CD4-positive, alpha-beta T cell treated with Interleukin-6 at 100 ng/mL for 8 hours (primary cell): Measurements from ENCODE around the gene MST1.

Source experiments
- DNase-seq: peaks from one replicate; pipeline ENCODE4 v3.0.0-alpha.2; 2020; ENCODE audit warnings: mixed read lengths, low spot score

Gene MST1

DNA sequence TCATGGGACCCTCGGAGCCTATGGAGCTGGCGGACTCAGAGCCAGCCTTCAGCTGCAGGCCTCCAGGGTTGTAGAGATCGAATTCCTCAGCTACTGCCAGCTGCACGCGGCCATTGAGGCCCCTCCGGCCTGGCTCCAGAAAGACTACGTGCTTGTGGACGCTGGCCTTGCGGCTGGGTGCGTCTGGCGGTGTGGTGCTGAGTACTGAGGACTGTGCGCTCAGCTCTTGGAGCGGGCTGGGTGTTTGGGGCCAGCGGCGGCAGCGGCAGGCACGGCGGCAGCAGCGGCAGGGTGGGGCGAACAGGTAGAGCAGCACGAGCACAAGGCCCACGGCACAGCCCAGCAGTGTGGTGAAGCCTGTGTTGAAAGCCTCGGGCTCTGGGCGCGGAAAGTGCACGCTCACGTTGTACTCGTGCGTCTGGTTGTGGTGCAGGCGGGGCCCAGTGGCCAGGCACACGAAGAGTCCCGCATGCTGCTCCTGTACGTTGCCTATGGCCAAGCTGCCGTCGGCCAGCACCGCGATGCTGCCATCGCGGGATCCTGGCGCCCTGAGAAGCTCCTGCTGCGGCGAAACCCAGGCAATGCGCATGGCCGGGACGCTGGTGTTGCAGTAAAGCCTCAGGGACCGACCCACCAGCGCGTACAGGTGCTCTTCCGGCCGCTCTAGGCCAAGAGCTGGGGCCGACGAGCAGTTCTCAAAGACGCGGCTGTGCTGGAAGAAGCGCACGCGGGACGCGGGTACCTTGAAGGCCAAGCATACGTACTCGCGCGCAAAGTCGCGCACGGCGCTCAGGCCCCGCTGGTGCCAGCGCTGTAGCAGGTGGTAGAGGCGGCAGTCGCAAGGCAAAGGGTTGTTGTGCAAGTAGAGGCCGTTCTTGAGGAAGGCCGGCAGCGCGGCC is 28.9 kb upstream of the MST1 start:
- DNase-seq, result no peak

DNA sequence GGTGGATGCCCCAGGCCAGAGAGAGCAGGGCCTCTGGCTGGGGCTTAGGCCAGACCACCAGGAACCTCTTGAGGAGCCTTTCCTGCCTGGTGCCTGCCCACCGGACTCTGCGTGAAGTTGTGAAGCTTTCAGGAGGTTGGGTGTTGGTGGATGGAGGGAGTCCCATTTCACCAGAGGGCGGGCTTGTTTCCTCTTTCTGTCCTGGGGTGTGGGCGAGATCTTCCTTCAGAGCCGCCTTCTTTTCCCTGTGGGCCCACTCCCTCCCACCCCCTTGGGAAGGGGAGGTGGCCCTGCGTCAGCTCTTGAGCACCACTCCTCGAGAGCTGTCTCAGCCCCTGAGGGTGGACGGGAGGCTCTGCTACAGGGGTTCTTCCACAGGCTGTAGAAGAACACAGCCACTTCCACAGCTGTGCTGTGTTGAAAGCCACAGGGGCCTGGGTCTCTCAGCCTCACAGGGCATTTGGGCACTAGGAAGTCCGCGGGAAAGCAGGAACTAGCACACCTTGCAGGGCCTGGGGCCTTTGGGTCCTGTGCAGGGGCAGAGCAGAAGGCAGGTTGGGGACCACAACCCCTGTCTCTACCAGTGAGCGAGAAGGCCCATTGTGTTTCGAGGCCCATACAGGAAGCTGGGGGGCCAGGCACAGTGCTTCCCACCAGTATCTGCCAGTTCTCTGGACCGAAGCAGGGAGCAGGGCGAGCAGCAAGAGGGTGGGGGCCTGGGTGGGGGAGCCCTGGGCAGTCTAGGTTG is 28.1 kb upstream of the MST1 start:
- DNase-seq, result no peak

DNA sequence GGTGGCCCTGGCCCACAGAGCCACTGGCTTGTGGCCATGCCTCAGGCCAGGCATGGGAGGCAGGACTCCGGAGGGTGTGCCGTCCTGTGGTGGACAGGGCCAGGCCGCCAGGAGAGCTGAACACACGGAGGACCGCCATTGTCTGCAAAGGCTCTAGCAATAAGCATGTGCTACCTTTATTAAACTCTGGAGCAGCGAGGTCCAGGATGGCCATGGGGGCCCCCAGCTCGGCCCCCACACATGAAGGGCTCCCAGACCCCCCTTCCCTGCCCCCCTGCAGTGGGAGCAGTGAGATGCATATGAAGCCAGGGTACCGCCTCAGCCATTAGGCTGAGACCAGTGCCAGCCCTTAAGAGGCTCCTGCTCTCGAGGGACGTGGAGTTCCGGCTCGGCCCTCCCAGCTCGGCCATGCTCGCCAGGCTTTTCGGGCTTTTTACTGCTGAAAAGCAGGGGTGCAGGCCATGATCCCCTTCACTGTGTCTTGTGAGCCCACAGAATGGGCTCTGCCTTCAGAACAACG is 27.5 kb upstream of the MST1 start:
- no peak for DNase-seq

DNA sequence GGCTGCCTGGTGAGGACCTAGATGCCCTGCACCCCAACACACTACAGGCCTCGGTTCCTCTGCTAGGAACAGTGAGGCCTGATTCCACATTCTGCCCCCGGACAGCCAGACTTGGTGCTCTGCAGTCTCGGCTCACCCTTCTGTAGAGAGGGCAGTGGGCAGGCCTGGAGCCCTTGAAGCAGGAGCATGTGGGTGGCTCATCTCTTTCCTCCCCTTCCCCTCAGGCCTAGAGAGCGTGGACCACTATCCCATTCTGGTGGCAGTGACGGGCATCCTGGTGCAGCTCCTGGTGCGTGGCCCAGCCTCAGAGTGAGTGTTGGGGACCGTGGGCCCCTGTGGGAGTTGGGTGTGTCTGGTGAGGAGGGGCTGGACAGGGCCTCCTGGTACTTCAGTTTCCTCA is 26.9 kb upstream of the MST1 start:
- DNase-seq, result no peak

DNA sequence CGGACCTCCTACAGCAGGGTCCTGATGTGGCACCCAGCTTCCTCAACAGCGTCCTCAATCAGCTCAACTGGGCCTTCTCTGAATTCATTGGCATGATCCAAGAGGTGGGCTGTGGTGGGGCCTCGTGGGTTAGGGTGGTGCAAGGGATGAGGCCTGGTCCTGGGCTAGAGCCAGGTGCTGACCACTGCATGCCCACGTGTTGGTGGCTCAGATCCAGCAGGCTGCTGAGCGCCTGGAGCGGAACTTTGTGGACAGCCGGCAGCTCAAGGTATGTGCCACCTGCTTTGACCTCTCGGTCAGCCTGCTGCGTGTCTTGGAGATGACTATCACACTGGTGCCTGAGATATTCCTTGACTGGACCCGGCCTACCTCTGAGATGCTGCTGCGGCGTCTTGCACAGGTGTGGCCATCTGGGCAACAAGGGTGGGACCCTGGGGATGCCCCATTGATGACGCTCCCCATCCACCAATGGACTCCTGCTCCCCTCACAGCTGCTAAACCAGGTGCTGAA is 26.4 kb upstream of the MST1 start:
- DNase-seq, result no peak

DNA sequence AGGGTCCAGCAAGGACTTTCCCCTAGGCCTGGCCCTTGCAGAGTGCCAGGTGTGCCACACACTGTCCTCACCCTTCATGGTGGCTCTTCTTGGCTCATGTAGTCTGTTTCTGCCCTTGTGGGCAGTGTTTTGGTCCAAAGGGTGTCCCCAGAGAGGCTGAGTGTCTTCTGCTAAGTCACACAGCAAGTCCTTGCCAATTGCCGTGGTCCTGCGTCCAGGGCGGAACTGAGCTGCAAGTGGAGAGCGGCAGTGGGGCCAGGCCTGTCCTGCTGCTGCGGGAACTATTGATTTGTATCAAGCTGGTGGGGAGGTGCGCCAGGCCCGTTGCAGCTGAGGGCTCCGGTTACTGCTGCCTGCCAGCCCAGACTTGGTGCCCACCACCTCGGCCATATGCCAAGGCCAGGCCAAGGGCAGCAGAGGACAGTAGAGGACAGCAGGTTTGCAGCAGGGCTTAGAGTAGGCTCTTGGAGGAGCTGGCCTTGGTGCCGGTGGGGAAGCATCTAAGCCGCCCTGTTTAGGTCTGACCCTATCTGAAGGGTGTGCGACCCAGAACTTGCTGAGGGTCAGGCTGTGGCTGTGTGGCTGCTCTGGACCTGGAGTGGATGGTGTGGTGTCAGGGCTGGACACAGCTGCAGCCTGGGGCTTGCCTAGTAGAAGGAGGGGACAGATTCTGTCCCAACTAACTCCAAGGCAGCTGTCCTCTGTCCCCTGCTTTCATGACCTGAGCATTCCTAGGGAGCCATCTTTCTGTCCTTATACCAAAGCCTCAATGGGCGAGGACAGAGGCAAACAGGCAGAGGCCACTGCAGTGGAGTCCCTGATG is 25.7 kb upstream of the MST1 start:
- no peak for DNase-seq

DNA sequence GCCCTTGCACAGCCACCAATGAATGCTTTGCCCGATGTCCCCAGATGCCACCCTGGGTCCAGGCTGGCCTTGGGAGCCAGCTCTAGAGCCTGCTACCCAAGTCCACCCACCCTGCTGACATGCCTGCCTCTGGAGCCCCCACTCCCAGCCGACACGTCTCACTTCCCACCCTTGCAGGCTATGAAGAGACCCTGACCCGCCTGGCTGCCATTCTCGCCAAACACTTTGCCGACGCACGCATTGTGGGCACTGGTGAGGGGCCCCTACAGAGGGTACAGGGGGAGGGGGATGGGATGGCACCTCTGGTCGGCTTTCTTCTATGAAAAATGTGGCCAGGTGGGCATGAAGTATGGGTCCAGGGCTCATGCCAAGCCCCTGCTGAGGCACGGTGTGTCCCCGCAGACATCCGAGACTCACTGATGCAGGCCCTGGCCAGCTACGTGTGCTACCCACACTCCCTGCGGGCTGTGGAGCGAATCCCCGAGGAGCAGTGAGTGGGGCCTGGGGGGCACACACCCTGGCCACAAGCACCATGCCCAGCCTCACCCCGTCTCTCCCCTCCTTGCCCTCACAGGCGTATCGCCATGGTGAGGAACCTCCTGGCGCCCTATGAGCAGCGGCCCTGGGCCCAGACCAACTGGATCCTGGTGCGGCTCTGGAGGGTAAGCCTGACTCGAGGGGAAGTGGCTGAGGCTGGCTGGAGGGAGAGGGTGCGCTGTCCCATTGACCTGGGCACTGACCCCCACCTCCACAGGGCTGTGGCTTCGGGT is 24.2 kb upstream of the MST1 start:
- no peak for DNase-seq

DNA sequence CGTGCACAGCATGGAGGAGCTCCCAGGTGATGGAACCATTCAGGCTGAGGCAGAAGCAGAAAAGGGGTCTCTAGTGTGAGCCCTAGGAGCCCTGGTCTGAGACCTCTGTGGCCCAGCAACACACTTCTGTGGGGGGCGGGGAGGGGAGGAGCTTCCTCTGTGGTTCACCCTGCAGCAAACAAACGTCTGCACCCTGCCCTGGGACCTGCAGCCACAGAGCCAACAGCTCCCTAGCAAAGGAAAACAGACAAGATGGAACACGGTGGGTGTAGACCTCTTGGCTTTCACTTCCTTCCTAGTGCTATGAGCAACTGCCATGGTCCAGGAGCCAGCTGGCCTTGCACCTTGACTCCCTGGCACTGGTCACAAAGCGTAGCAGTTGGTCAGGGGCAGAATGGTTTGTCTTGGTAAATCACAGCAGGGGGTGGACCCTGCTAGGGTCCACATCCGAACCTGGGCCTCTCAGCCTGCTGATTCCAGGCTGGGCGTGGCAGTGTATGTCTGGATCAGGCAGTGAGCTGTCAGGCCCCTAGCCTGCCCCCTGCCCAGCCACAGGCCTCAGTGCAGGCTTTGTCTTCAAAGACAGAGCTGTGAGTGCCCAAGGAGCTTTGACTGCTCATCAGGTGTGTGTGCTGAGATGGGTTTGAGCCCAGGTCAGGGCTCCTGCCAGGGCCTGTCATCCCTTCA is 23.5 kb upstream of the MST1 start:
- DNase-seq, result no peak

DNA sequence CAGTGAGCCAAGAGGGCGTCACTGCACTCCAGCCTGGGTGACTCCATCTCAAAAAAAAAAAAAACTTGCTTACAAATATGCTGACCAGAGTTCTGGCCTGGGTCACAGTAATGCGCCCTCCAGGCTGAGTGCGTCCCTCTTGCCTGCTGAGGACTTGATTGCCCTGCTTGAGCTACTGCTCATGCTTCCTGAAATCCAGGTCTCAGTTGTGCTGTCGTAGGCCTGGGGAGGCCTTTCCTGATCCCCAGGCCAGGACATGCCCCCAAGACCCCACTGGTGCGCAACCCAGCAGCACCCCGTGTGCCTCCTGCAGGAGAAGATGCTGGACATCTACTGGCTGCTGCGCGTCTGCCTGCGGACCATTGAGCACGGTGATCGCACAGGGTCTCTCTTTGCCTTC is 22.9 kb upstream of the MST1 start:
- DNase-seq, result no peak

DNA sequence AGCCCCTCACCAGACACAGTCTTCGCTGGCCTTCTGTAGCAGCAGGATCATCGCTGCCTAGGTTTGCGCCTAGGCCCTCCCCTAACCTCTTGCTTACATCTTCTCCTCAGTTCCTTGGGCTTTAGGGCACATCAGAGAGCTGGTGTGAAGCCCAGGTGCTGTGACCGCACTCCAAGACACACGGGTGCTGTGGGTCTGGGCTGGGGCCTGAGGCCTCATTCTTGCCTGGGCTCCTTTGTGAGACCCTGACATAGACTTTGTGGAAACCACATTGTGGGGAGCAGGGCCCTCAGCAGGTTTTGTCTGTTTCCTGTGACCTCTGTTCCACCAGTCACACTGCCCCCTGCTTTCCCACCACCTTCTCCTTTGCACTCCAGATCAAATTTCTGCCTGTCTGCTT is 22.2 kb upstream of the MST1 start:
- no peak for DNase-seq

DNA sequence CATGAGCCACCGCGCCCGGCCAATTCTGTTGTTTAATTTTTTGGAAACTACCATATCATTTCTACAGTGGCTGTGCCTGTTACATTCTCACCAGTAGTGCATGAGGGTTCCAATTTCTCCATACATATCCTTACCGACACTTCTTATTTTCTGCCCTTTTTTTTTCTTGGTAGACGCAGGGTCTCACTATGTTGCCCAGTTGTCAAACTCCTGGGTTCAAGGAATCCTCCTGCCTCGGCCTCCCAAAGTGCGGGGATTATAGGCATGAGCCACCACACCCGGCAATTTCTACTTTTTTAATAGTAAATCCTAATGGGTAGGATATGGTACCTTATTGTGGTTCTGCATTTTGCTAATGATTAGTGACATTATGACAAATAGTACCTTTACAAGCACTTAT is 20.6 kb upstream of the MST1 start:
- no peak for DNase-seq

DNA sequence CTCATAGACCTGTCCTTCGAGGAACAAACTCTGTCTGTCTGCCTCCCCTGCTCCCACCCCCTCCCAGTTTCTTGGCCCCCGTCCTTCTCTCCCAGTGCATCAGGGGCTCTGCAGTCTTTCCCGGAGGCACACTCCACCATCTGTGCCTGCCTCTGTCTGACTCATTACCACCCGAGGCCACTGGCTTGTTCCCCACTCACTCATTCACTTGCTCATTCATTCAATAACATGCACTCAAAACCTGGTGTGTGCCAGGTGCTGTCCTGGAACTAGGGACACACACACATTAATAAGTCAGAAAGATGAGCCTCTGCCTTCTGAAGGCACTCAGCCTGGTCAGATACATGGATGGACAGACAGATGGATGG is 17.8 kb upstream of the MST1 start:
- no peak for DNase-seq

DNA sequence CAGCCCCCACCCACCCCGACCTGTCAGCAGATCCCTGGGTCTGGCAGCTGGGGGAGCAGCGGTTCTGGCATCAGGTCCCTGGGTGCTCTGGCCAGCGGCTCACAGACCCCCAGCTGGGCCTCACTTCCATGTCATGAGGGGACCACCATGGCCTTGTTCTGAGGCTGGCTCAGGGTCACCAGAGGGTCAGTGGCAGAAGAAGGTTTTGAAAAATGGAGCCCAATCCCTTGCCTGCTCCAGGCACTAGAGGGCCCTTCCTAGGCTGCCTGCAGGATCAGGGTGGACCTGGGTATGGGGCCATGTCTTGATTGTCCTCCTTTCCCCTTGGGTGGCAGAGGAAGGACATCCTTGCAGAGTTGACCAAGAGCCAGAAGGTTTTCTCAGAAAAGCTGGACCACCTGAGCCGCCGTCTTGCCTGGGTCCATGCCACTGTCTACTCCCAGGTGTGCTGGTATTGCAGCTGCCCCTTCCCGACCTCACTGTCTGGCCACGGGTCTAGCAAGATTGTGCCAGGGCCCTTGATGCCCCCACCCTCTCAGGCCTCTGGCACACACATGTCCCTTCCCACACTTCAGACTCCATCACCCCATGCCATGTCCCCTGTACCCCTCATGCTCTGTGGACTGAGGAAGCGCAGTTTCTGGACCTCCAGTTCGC is 17.3 kb upstream of the MST1 start:
- no peak for DNase-seq

DNA sequence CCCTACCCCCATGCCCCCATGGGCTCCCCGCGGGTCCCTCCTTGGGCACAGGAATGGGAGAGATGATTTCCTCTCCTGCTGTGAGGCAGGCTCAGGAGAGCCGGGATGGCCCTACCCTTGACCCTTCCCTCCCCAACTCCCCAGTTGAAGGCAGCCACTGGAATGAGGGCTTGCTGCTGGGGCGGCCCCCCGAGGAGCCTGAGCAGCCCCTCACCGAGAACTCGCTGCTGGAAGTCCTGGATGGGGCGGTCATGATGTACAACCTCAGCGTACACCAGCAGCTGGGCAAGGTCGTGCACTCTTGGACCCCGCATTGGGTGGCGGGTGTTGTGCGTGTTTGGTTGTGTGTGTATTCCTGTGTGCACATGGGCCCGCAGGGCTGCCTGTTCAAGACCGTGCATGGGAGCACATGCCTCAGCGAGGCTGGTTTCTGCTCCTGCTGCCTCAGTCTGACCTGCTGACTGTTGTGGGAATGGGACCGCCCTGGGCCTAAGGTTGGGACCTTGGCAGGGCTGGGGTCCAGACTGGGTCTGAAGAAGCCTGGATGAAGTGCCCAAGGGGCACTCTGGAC is 16.2 kb upstream of the MST1 start:
- DNase-seq, result no peak

DNA sequence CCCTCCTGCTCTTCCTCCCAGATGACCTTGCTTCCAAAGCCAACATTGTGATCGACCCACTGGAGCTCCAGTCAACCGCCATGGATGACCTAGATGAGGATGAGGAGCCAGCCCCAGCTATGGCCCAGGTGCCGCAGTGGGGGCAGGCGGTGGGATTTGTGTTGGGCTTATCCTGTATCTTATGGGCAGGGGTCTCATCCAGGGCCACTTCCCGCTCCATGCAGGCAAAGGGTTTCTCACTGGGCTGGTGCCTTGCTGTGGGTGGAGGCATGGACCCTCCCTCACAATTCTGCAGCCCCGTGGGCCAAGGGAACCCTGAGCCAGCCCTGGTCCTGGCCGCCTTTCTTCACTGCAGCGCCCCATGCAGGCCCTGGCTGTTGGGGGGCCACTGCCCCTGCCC is 15.4 kb upstream of the MST1 start:
- DNase-seq, result no peak

DNA sequence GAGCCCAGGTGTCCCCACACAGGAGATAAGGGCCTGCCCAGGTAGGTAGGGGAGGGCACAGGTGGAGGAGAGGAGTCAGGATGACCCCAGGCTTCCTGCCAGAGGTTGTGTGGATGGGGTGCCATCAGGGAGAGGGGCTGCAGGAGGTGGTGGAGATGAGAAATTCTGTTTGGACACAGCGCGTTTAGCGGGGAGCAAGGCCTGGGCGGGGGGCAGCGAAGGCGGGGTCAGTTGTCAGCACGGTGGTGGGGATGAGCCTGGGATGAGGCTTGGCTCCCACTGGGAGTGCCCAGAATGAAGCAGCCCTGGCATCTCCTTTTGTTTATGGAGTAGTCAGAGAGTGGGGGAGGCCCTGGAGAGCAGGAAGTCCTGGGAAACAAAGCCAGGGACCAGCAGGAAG is 14.7 kb upstream of the MST1 start:
- no peak for DNase-seq

DNA sequence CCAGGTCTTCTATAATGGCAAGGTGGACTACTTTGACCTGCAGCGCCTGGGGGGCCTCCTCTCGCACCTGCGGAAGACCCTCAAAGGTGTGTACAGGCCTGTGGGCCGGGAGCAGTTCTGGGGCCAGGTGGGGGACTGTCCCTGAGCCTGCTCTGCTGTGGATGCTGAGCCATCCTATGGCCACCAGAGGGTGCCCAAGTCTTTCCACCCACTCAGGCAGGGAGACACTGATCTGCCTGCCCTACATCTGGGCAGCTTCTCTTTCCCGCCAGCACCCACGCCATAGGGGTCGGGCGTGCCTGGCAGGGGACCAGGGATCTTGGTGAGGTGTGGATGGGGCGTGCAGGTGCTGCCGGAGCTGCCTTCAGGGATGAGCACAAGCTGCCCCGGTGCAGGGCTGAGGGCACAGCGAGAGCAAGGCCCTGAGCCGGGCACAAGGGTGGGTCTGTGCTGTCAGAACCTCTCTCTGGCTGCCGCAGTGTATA is 14.2 kb upstream of the MST1 start:
- peak; percentile 60 for DNase-seq

DNA sequence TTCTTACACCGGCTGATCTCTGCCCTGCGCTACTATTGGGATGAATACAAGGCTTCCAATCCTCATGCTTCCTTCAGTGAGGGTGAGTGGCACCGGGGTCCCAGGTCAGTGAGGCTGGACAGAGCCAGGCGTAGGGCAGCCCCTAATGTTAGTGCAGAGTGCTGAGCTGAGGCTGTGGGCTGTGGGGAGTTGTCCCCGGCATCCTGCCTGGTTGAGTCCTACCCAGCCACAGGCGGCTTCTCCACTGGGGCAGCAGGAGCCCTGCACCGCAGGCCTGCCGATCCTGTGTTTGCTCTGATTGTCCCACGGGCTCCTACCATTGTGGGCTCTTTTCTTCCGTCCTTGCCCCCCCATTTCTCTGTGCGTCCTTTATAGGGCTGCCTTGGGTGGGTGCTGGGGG is 13.4 kb upstream of the MST1 start:
- no peak for DNase-seq

DNA sequence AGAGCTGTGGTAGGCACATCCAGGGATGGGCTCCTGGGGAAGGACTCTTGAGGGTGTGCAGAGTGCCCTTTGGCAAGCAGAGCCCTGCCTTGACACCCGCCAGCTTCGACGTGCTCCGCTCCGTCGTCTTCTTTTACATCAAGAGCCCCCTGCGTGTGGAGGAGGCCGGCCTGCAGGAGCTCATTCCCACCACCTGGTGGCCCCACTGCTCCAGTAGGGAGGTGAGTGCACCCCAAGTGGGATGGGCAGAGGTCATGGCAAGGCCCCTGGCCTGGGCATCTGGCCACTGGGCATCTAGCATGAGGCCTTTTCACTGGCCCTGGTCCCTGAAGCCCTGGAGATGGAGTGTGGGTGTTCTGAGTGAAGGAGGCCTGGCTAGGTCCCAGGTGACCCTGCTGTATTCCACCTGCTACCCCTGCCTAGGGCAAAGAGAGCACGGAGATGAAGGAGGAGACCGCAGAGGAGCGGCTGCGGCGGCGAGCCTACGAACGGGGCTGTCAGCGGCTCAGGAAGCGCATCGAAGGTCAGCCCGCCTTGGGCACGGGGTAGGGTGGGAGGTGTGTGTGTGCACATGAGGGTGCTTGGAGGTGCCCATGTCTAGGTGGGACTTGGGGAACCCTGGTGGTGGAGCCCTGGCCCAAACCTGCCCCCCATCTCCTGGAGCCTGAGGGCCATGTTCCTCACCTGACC is 12.3 kb upstream of the MST1 start:
- no peak for DNase-seq
